SU-DHL-6 (cell line): ENCODE results near the gene MYT1.

Experiments
- H2AFZ ChIP-seq: fragments of 200-600 bp; sonication (generic); 2 replicates; pipeline ENCODE4 v1.6.1; 2014; ENCODE audit warnings: low read depth, mild to moderate bottlenecking, moderate library complexity, mixed read lengths, antibody characterized with exemption, low read length; ENCODE audit not compliant: severe bottlenecking
- H3F3A ChIP-seq: fragments of 200-600 bp; shearing (Covaris generic); 2 replicates; pipeline ENCODE4 v1.6.0; 2016; ENCODE audit warnings: antibody characterized with exemption, mild to moderate bottlenecking; ENCODE audit not compliant: insufficient read depth
- H3K27ac ChIP-seq: fragments of 200-600 bp; sonication (generic); 2 replicates; pipeline ENCODE4 v1.5.1; 2016; ENCODE audit warnings: low read depth, mild to moderate bottlenecking, low read length, moderate library complexity, mixed read lengths
- H3K27me3 ChIP-seq: fragments of 200-600 bp; sonication (generic), shearing (Covaris generic); 2 replicates; pipeline ENCODE4 v1.6.0; 2014; ENCODE audit warnings: mild to moderate bottlenecking, low read length
- H3K36me3 ChIP-seq: fragments of 200-600 bp; sonication (generic); 2 replicates; pipeline ENCODE4 v1.6.1; 2014; ENCODE audit warnings: mild to moderate bottlenecking, low read length, mixed read lengths
- H3K4me2 ChIP-seq: fragments of 300-600, 200-600 bp; shearing (Covaris generic), sonication (generic); 2 replicates; pipeline ENCODE4 v1.6.0; 2014; ENCODE audit warnings: low read length, low read depth, mild to moderate bottlenecking; ENCODE audit not compliant: poor library complexity, severe bottlenecking
- H3K4me3 ChIP-seq: fragments of 200-600 bp; sonication (generic); 2 replicates; pipeline ENCODE4 v1.5.1; 2014; ENCODE audit warnings: antibody characterized with exemption, low read length, mild to moderate bottlenecking, mixed read lengths; ENCODE audit not compliant: insufficient read depth, poor library complexity, severe bottlenecking
- H3K79me2 ChIP-seq: fragments of 200-600 bp; sonication (generic); 2 replicates; pipeline ENCODE4 v1.6.1; 2014; ENCODE audit warnings: mild to moderate bottlenecking, low read length, moderate library complexity; ENCODE audit not compliant: insufficient read depth
- H3K9ac ChIP-seq: fragments of 200-600 bp; sonication (generic); 2 replicates; pipeline ENCODE4 v1.7.0; 2014; ENCODE audit warnings: mild to moderate bottlenecking, low read length
- H3K9me2 ChIP-seq: fragments of 200-600 bp; sonication (generic); replicated peaks from 2 replicates; pipeline ENCODE4 v1.6.1; 2014; ENCODE audit warnings: low read length; ENCODE audit not compliant: insufficient read depth
- H3K9me3 ChIP-seq: fragments of 200-600 bp; sonication (generic); 2 replicates; pipeline ENCODE4 v1.6.1; 2014; ENCODE audit warnings: low read length, mixed read lengths; ENCODE audit not compliant: insufficient read depth
- H4K20me1 ChIP-seq: fragments of 200-600 bp; sonication (generic); 2 replicates; pipeline ENCODE4 v1.6.1; 2014; ENCODE audit warnings: low read depth, mild to moderate bottlenecking, antibody characterized with exemption, low read length, moderate library complexity, mixed read lengths
- EZH2phosphoT487 ChIP-seq: fragments of 200-600 bp; sonication (generic), shearing (Covaris generic); conservative IDR thresholded peaks from 2 replicates; pipeline ENCODE4 v1.6.1; 2018; ENCODE audit warnings: mild to moderate bottlenecking, antibody characterized with exemption, low read length, moderate library complexity, mixed read lengths
- TF ChIP-seq, protein P1 (sequence below): fragments of 200-600 bp; sonication (generic); IDR thresholded peaks from one replicate; pipeline ENCODE4 v1.5.1; 2017; ENCODE audit warnings: antibody characterized with exemption, mild to moderate bottlenecking, low read length, moderate library complexity; ENCODE audit not compliant: insufficient read depth, poor library complexity, severe bottlenecking

Gene MYT1

DNA sequence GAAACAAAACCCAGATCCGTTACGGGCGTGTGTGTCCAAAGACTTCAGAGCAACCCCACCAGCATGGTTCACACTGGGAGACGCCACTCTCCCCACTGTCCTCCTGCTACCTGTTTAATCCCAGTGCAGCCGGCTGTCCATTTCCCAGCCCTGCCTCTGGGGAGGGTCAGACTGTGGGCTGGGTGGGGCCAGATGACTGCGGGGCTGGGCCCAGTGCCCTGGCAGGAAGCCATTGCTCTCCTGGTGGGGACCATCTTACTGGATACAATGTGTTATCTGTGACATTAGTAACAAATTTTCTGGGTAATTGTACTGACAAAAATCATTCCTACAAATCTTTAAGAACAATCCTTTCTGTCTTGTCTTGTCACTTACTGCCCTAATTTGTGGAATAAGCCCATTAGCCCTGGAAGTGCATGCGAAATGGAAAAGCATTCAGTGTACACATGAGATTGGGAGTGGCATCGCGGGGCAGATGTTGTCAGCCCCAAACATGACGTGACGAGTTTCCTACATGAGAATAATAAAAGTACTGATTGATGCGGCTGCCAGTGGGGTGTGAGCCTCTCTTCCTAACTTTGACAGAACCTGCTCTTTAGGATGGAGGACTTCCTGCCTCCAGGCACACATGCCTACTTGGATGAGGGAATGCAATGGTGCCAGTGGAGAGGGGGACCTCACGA is 53.4 kb downstream of the MYT1 start:
- H2AFZ ChIP-seq: no peak overlapping the region
- no peaks in the 10 kb centered on the region for H3F3A ChIP-seq
- H3K4me2 ChIP-seq: no peak overlapping the region
- H3K27me3 ChIP-seq: no peaks in the 10 kb centered on the region
- no peaks in the 10 kb centered on the region for H4K20me1 ChIP-seq
- no peaks in the 10 kb centered on the region for H3K9me2 ChIP-seq
- H3K9ac ChIP-seq: no peak overlapping the region
- H3K79me2 ChIP-seq: no peaks in the 10 kb centered on the region
- H3K36me3 ChIP-seq: no peaks in the 10 kb centered on the region
- H3K27ac ChIP-seq: no peak overlapping the region
- no peaks in the 10 kb centered on the region for H3K9me3 ChIP-seq
- no peak overlapping the region for H3K4me3 ChIP-seq
- no peak for TF ChIP-seq EZH2phosphoT487
- TF ChIP-seq, protein P1, sequence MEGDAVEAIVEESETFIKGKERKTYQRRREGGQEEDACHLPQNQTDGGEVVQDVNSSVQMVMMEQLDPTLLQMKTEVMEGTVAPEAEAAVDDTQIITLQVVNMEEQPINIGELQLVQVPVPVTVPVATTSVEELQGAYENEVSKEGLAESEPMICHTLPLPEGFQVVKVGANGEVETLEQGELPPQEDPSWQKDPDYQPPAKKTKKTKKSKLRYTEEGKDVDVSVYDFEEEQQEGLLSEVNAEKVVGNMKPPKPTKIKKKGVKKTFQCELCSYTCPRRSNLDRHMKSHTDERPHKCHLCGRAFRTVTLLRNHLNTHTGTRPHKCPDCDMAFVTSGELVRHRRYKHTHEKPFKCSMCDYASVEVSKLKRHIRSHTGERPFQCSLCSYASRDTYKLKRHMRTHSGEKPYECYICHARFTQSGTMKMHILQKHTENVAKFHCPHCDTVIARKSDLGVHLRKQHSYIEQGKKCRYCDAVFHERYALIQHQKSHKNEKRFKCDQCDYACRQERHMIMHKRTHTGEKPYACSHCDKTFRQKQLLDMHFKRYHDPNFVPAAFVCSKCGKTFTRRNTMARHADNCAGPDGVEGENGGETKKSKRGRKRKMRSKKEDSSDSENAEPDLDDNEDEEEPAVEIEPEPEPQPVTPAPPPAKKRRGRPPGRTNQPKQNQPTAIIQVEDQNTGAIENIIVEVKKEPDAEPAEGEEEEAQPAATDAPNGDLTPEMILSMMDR: no peak

DNA sequence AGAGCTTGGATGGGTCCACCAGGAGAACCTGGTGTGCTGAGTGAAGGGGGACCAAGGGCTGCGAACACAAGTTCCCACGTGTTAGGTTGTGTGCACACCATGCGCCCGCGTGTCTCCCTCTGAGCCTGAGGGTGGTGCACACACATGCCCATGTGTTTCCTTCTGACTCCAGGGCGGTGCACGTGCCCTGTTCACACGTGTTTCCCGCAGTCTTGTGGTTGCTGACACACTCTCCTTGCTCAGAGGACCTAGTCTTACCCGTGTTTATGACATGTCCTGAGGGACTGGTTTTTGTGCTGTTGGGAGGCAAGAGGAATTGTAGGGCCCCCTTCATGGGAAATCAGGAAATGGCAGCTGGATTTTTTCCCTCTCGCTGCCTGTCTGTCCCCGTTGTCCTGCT is 55.0 kb downstream of the MYT1 start:
- no peaks in the 10 kb centered on the region for H3K27me3 ChIP-seq

DNA sequence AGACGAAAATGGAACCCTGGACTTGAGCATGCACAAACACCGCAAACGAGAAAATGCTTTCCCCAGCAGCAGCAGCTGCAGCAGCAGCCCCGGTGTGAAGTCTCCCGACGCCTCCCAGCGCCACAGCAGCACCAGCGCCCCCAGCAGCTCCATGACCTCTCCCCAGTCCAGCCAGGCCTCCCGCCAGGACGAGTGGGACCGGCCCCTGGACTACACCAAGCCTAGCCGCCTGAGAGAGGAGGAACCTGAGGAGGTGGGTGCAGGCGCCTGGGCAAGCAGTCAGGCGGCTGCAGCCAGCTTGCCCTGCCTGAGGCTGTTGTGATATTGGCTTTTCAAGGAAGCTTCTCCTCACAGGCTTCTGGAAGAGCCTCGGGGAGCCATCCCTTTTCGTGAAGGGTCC is 55.5 kb downstream of the MYT1 start:
- H4K20me1 ChIP-seq: no peaks in the 10 kb centered on the region
- no peaks in the 10 kb centered on the region for H3K27me3 ChIP-seq
- no peak overlapping the region for H3K4me2 ChIP-seq
- no peak overlapping the region for H3K9ac ChIP-seq
- H3K36me3 ChIP-seq: no peaks in the 10 kb centered on the region
- no peak overlapping the region for H2AFZ ChIP-seq
- H3K79me2 ChIP-seq: no peaks in the 10 kb centered on the region
- no peak for TF ChIP-seq EZH2phosphoT487
- TF ChIP-seq, protein P1: no peak
- no peaks in the 10 kb centered on the region for H3F3A ChIP-seq
- H3K4me3 ChIP-seq: no peak overlapping the region
- no peaks in the 10 kb centered on the region for H3K9me3 ChIP-seq
- H3K9me2 ChIP-seq: no peaks in the 10 kb centered on the region
- H3K27ac ChIP-seq: no peak overlapping the region

More for the DNA sequence above, 55.0 kb downstream of the MYT1 start:
- no peaks in the 10 kb centered on the region for H3K9me2 ChIP-seq
- H3K79me2 ChIP-seq: no peaks in the 10 kb centered on the region
- no peak overlapping the region for H3K4me2 ChIP-seq
- no peak overlapping the region for H2AFZ ChIP-seq
- no peaks in the 10 kb centered on the region for H3K36me3 ChIP-seq
- H3K9ac ChIP-seq: no peak overlapping the region
- TF ChIP-seq EZH2phosphoT487: no peak
- TF ChIP-seq, protein P1: no peak
- H3K9me3 ChIP-seq: no peaks in the 10 kb centered on the region
- no peak overlapping the region for H3K27ac ChIP-seq
- H3F3A ChIP-seq: no peaks in the 10 kb centered on the region
- no peaks in the 10 kb centered on the region for H4K20me1 ChIP-seq
- no peak overlapping the region for H3K4me3 ChIP-seq
